ENCODE measurements around the gene NWD2.

NWD2 gene

GRCh38 chr4:37465296-37465695, 220.8 kb downstream of the NWD2 start:
- Histone ChIP-seq H3K27me3 (ENCODE audit: insufficient read depth, low read length, poor library complexity, severe bottlenecking) (peaks cover 1% of the 10 kb centered on the region), H3K9ac (ENCODE audit: low read depth, low read length, poor library complexity, severe bottlenecking) (no peak overlapping the region), H3K4me2 (ENCODE audit: low read depth, low read length, poor library complexity, severe bottlenecking) (no peak overlapping the region), H2AFZ (ENCODE audit: low read length) (no peak overlapping the region), H3K4me1 (ENCODE audit: insufficient read depth, low read length, poor library complexity, severe bottlenecking) (no peaks in the 10 kb centered on the region), H3F3A (ENCODE audit: low read depth) (no peaks in the 10 kb centered on the region), H3K9me2 (replicated peaks; ENCODE audit: low read depth, low read length) (no peaks in the 10 kb centered on the region), H3K9me3 (ENCODE audit: insufficient read depth, low read depth, low read length) (no peaks in the 10 kb centered on the region), H4K20me1 (ENCODE audit: insufficient read depth, low read length, poor library complexity, severe bottlenecking) (no peaks in the 10 kb centered on the region), H3K79me2 (ENCODE audit: insufficient read depth, low read length) (no peaks in the 10 kb centered on the region), H3K4me3 (ENCODE audit: low read length, poor library complexity, severe bottlenecking) (no peak overlapping the region), H3K36me3 (ENCODE audit: insufficient read depth, low read length) (no peaks in the 10 kb centered on the region)
- TF ChIP-seq CTCF (conservative IDR thresholded peaks at IDR 0.05; ENCODE audit: low read length), result no peak
- TF ChIP-seq EZH2phosphoT487 (IDR thresholded peaks at IDR 0.05; ENCODE audit: borderline replicate concordance), result no peak

GRCh38 chr4:37465845-37466244, 221.3 kb downstream of the NWD2 start:
- no peak overlapping the region for H3K4me2 ChIP-seq (ENCODE audit: low read depth, low read length, poor library complexity, severe bottlenecking)
- no peaks in the 10 kb centered on the region for H3K36me3 ChIP-seq (ENCODE audit: insufficient read depth, low read length)
- no peak overlapping the region for H3K9ac ChIP-seq (ENCODE audit: low read depth, low read length, poor library complexity, severe bottlenecking)
- H3K4me1 ChIP-seq (ENCODE audit: insufficient read depth, low read length, poor library complexity, severe bottlenecking), result no peaks in the 10 kb centered on the region
- H3K4me3 ChIP-seq (ENCODE audit: low read length, poor library complexity, severe bottlenecking), result no peak overlapping the region
- no peaks in the 10 kb centered on the region for H4K20me1 ChIP-seq (ENCODE audit: insufficient read depth, low read length, poor library complexity, severe bottlenecking)
- TF ChIP-seq EZH2phosphoT487 (IDR thresholded peaks at IDR 0.05; ENCODE audit: borderline replicate concordance), result no peak
- no peak for TF ChIP-seq CTCF (conservative IDR thresholded peaks at IDR 0.05; ENCODE audit: low read length)
- H2AFZ ChIP-seq (ENCODE audit: low read length), result no peak overlapping the region
- H3F3A ChIP-seq (ENCODE audit: low read depth), result no peaks in the 10 kb centered on the region
- H3K9me2 ChIP-seq (replicated peaks; ENCODE audit: low read depth, low read length), result no peaks in the 10 kb centered on the region
- no peaks in the 10 kb centered on the region for H3K79me2 ChIP-seq (ENCODE audit: insufficient read depth, low read length)
- no peaks in the 10 kb centered on the region for H3K9me3 ChIP-seq (ENCODE audit: insufficient read depth, low read depth, low read length)
- H3K27me3 ChIP-seq (ENCODE audit: insufficient read depth, low read length, poor library complexity, severe bottlenecking), result peaks cover 7% of the 10 kb centered on the region

GRCh38 chr4:37467223-37467622, 222.7 kb downstream of the NWD2 start:
- Histone ChIP-seq H3K9me3 (ENCODE audit: insufficient read depth, low read depth, low read length) (no peaks in the 10 kb centered on the region), H3K27me3 (ENCODE audit: insufficient read depth, low read length, poor library complexity, severe bottlenecking) (peaks cover 11% of the 10 kb centered on the region), H2AFZ (ENCODE audit: low read length) (no peak overlapping the region), H3K79me2 (ENCODE audit: insufficient read depth, low read length) (no peaks in the 10 kb centered on the region), H3K4me1 (ENCODE audit: insufficient read depth, low read length, poor library complexity, severe bottlenecking) (no peaks in the 10 kb centered on the region), H3K9me2 (replicated peaks; ENCODE audit: low read depth, low read length) (no peaks in the 10 kb centered on the region), H3K4me2 (ENCODE audit: low read depth, low read length, poor library complexity, severe bottlenecking) (no peak overlapping the region), H3K4me3 (ENCODE audit: low read length, poor library complexity, severe bottlenecking) (no peak overlapping the region), H3F3A (ENCODE audit: low read depth) (no peaks in the 10 kb centered on the region), H4K20me1 (ENCODE audit: insufficient read depth, low read length, poor library complexity, severe bottlenecking) (no peaks in the 10 kb centered on the region), H3K36me3 (ENCODE audit: insufficient read depth, low read length) (no peaks in the 10 kb centered on the region), H3K9ac (ENCODE audit: low read depth, low read length, poor library complexity, severe bottlenecking) (no peak overlapping the region)
- TF ChIP-seq CTCF (conservative IDR thresholded peaks at IDR 0.05; ENCODE audit: low read length), result no peak
- no peak for TF ChIP-seq EZH2phosphoT487 (IDR thresholded peaks at IDR 0.05; ENCODE audit: borderline replicate concordance)
